RWPE1 (cell line): ENCODE measurements around the gene AOAH.
A peak's percentile ranks its signal among the peaks of the same experiment; 100 is the strongest.
"Not testable (repeated sequence)": the region's sequence is repeated elsewhere in the genome, so short reads cannot be mapped to it uniquely, and the experiment has no call there.

Experiments
- CTCF ChIA-PET: fragments of 350-600 bp; sonication (Branson Sonifier 250); formaldehyde crosslinking; extraction: SDS; loops from one replicate; lab custom pipeline; 2021; lab: Yijun Ruan, JAX
- POLR2A ChIA-PET: fragments of 400-600 bp; formaldehyde crosslinking; extraction: SDS; loops from one replicate; lab custom pipeline; 2020; ENCODE audit warnings: antibody characterized with exemption; ENCODE audit not compliant: low non-redundant PET; lab: Yijun Ruan, JAX
- DNase-seq: peaks from one replicate; pipeline ENCODE4 v3.0.0; 2012; ENCODE audit warnings: low spot score
- H3K27ac ChIP-seq: fragments of 450-650 bp; 2 replicates; pipeline ENCODE4 v1.5.1; 2017
- CTCF ChIP-seq: fragments of 450-650 bp; conservative IDR thresholded peaks from 2 replicates; pipeline ENCODE4 v1.5.1; 2017; ENCODE audit warnings: low read depth, mild to moderate bottlenecking

AOAH gene

GRCh38 chr7:36496576-36496975 lies 227.7 kb downstream of the AOAH start:
- no peak for TF ChIP-seq CTCF
- POLR2A ChIA-PET: no interaction called here
- peak overlapping the region; percentile 54 for H3K27ac ChIP-seq
- CTCF ChIA-PET: interaction anchor here (1.1 kb wide), 1 partner anchor 9 kb away, joined by 3 read pairs; no protein-coding TSS in a partner anchor
- no peak for DNase-seq

GRCh38 chr7:36491317-36491716 lies 233.0 kb downstream of the AOAH start:
- ChIA-PET POLR2A (no interaction called here), CTCF (no interaction called here)
- H3K27ac ChIP-seq: no peak overlapping the region
- no peak for TF ChIP-seq CTCF
- DNase-seq: no peak

DNA sequence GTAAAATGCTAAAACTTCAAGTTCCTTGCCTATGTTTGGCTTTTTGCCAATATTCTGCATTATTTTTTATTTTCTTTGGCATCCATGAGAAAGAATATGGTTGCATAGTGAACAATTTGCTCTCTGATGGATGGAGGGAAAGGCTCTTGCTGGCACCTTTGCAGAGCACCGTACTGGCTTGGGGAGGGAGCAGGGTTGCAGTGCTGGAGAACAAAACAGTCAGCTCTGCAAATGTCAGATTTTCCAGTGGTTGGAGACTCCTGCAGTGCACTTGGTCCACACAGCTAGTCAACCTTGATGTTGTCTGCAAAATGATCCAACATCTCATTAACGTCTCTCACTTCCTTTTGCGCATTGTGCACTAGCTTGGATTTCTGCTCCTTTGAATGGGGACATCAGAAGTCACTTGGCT lies 233.9 kb downstream of the AOAH start:
- no peak for DNase-seq
- TF ChIP-seq CTCF: no peak
- ChIA-PET POLR2A (no interaction called here), CTCF (no interaction called here)
- no peak overlapping the region for H3K27ac ChIP-seq

DNA sequence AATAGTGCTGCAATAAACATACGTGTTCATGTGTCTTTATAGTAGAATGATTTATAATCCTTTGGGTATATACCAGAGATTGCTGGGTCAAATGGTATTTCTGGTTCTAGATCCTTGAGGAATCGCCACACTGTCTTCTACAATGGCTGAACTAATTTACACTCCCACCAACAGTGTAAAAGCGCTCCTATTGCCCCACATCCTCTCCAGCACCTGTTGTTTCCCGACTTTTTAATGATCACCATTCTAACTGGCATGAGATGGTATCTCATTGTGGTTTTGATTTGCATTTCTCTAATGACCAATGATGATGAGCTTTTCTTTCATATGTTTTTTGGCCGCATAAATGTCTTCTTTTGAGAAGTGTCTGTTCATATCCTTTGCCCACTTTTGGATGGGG lies 235.6 kb downstream of the AOAH start:
- H3K27ac ChIP-seq, DNase-seq, POLR2A ChIA-PET: not testable (repeated sequence)
- CTCF ChIA-PET: interaction anchor here (0.7 to 1.0 kb wide), 5 partner anchors 48 to 782 kb away, joined by 3 to 5 read pairs (median 3); no protein-coding TSS in a partner anchor

DNA sequence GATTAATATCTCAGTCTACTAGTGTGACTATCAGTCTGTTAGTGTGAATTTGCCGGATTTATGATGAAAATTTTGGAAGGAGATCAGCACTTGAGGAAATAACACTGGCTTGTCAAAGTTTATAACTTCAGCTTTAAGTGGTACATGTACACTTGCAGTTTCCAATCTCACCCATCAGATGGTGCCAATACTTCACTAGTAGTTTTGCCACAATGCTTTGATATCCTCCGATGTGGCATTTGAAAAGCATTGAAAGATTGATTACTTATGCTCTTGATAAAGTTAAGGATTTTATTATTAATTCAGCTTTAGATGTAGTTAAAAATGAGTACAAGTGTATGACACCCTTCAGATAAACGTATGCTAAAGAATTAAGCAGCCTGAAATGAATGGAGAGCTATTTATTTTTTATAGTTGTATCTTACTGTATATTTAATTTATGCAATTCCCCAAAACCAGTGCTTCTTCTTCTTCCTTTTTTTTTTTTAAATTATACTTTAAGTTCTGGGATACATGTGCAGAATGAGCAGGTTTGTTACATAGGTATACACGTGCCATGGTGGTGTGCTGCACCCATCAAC lies 236.4 kb downstream of the AOAH start:
- POLR2A ChIA-PET: no interaction called here
- TF ChIP-seq CTCF: peak; percentile 84

GRCh38 chr7:36486336-36486735 lies 238.0 kb downstream of the AOAH start:
- no peak for DNase-seq
- no peak overlapping the region for H3K27ac ChIP-seq
- POLR2A ChIA-PET: no interaction called here
- no peak for TF ChIP-seq CTCF
- CTCF ChIA-PET: interaction anchor here (0.6 to 1.4 kb wide), 4 partner anchors 12 to 835 kb away, joined by 3 to 10 read pairs (median 4); no protein-coding TSS in a partner anchor

More for the DNA sequence above, 236.4 kb downstream of the AOAH start:
- CTCF ChIA-PET: interaction anchor here (0.5 to 1.6 kb wide), 26 partner anchors 9 to 713 kb away, joined by 3 to 44 read pairs (median 3); no protein-coding TSS in a partner anchor
- peak; percentile 60 for DNase-seq
- no peak overlapping the region for H3K27ac ChIP-seq

DNA sequence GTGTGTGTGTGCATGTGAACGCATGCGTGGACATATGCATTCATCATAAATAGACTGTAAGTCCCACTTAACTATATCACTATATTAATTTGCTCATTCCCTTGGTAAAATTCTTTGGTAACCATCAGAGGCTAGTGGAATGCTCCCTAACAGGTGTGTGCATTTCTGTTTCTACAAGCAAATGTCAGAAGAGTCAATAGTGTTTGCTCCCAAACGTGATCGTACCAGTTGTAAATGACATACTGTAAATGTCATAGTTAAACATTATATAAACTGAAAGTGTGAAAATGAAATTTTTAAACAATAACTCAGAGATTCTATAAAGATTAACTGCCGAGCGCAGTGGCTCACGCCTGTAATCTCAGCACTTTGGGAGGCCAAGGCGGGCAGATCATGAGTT lies 240.0 kb downstream of the AOAH start:
- no peak for DNase-seq
- POLR2A ChIA-PET: no interaction called here
- no peak for TF ChIP-seq CTCF
- no peak overlapping the region for H3K27ac ChIP-seq
- CTCF ChIA-PET: interaction anchor here (1.4 kb wide), 1 partner anchor 698 kb away, joined by 3 read pairs; no protein-coding TSS in a partner anchor

DNA sequence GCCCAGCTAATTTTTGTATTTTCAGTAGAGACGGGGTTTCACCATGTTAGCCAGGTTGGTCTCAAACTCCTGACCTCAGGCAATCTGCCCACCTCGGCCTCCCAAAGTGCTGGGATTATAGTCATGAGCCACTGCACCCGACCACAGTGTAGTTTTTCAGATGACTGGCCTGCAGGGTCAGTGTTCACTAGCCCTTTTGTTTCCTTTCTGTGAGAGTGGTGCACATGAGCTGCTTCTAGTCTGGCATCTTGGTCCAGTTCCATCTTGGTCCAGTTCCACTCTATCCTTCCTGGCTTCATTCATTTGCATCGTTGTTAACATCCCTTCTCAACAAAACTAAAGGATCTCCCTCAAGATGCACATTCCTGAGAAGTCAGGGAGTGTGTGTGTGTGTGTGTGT lies 240.4 kb downstream of the AOAH start:
- H3K27ac ChIP-seq, DNase-seq, POLR2A ChIA-PET: not testable (repeated sequence)
- CTCF ChIA-PET: interaction anchor here (1.4 kb wide), 1 partner anchor 698 kb away, joined by 3 read pairs; no protein-coding TSS in a partner anchor
